H9 (cell line): ENCODE data around the gene GCNA. TPM values are rescaled to one million over a fixed set of nuclear protein-coding genes. Genes with fewer than 3 reads are reported as not detected.

Experiments used
- DNase-seq: peaks from one replicate; pipeline ENCODE4 v3.0.0-alpha.2; 2017
- H2AFZ ChIP-seq: one replicate; pipeline ENCODE4 v1.6.1; 2013; ENCODE audit warnings: mild to moderate bottlenecking, low read length, control low read depth, moderate library complexity
- H2AK5ac ChIP-seq: 2 replicates; pipeline ENCODE4 v1.6.1; 2013; ENCODE audit warnings: low read length, control low read depth, mixed read lengths; ENCODE audit not compliant: insufficient read length
- H2BK120ac ChIP-seq: one replicate; pipeline ENCODE4 v1.6.1; 2013; ENCODE audit warnings: low read depth, mild to moderate bottlenecking, low read length, control low read depth, inconsistent platforms; ENCODE audit not compliant: poor library complexity, severe bottlenecking
- H2BK12ac ChIP-seq: 2 replicates; pipeline ENCODE4 v1.6.1; 2013; ENCODE audit warnings: low read length, control low read depth, mixed read lengths, low read depth; ENCODE audit not compliant: insufficient read length
- H2BK15ac ChIP-seq: 2 replicates; pipeline ENCODE4 v1.6.1; 2013; ENCODE audit warnings: low read depth, low read length, control low read depth
- H2BK20ac ChIP-seq: one replicate; pipeline ENCODE4 v1.6.1; 2013; ENCODE audit warnings: low read depth, mild to moderate bottlenecking, low read length, control low read depth, inconsistent platforms; ENCODE audit not compliant: poor library complexity, severe bottlenecking
- H2BK5ac ChIP-seq: 2 replicates; pipeline ENCODE4 v1.6.1; 2013; ENCODE audit warnings: low read length, control low read depth, mixed read lengths; ENCODE audit not compliant: insufficient read length
- H3K14ac ChIP-seq: 2 replicates; pipeline ENCODE4 v1.6.1; 2013; ENCODE audit warnings: low read length, control low read depth; ENCODE audit not compliant: insufficient read depth
- H3K18ac ChIP-seq: 2 replicates; pipeline ENCODE4 v1.6.1; 2013; ENCODE audit warnings: low read depth, mild to moderate bottlenecking, mixed read lengths, low read length, control low read depth; ENCODE audit not compliant: insufficient read length
- H3K23ac ChIP-seq: 2 replicates; pipeline ENCODE4 v1.6.1; 2013; ENCODE audit warnings: low read length, control low read depth, mixed read lengths, low read depth; ENCODE audit not compliant: insufficient read length
- H3K23me2 ChIP-seq: 2 replicates; pipeline ENCODE4 v1.6.1; 2013; ENCODE audit warnings: low read depth, mild to moderate bottlenecking, mixed read lengths, low read length, control low read depth; ENCODE audit not compliant: insufficient read length, poor library complexity, severe bottlenecking
- H3K27ac ChIP-seq: 2 replicates; pipeline ENCODE4 v1.5.1; 2013; ENCODE audit warnings: low read length, control low read depth, mixed read lengths, low read depth; ENCODE audit not compliant: insufficient read length
- H3K27me3 ChIP-seq: 2 replicates; pipeline ENCODE4 v1.6.1; 2013; ENCODE audit warnings: low read length, control low read depth, inconsistent platforms; ENCODE audit not compliant: insufficient read depth
- H3K4ac ChIP-seq: 2 replicates; pipeline ENCODE4 v1.6.1; 2013; ENCODE audit warnings: low read depth, mild to moderate bottlenecking, control low read depth, inconsistent platforms, low read length, moderate library complexity
- H3K4me1 ChIP-seq: 2 replicates; pipeline ENCODE4 v1.6.1; 2013; ENCODE audit warnings: low read length, control low read depth, inconsistent platforms; ENCODE audit not compliant: insufficient read depth
- H3K4me2 ChIP-seq: 2 replicates; pipeline ENCODE4 v1.6.1; 2013; ENCODE audit warnings: low read length, control low read depth, mixed read lengths; ENCODE audit not compliant: insufficient read length, insufficient read depth
- H3K56ac ChIP-seq: 2 replicates; pipeline ENCODE4 v1.6.1; 2013; ENCODE audit warnings: low read depth, mild to moderate bottlenecking, mixed read lengths, low read length, control low read depth; ENCODE audit not compliant: insufficient read length
- H3K79me1 ChIP-seq: 2 replicates; pipeline ENCODE4 v1.6.1; 2013; ENCODE audit warnings: low read depth, mild to moderate bottlenecking, moderate library complexity, low read length, control low read depth, inconsistent platforms; ENCODE audit not compliant: insufficient read depth, poor library complexity, severe bottlenecking
- H3K79me2 ChIP-seq: 2 replicates; pipeline ENCODE4 v1.6.1; 2013; ENCODE audit warnings: low read length, control low read depth, inconsistent platforms; ENCODE audit not compliant: insufficient read depth
- H3K9ac ChIP-seq: 2 replicates; pipeline ENCODE4 v1.6.1; 2013; ENCODE audit warnings: low read length, control low read depth, mixed read lengths; ENCODE audit not compliant: insufficient read length; ENCODE audit errors: extremely low read depth
- H3K9me3 ChIP-seq: one replicate; pipeline ENCODE4 v1.6.1; 2013; ENCODE audit warnings: low read depth, low read length, inconsistent platforms; ENCODE audit not compliant: control insufficient read depth
- H3T11ph ChIP-seq: one replicate; pipeline ENCODE4 v1.6.1; 2013; ENCODE audit warnings: mild to moderate bottlenecking, low read length, control low read depth, inconsistent platforms
- H4K20me1 ChIP-seq: one replicate; pipeline ENCODE4 v1.6.1; 2013; ENCODE audit not compliant: control insufficient read depth, insufficient read length, insufficient read depth
- H4K5ac ChIP-seq: 2 replicates; pipeline ENCODE4 v1.6.1; 2013; ENCODE audit warnings: low read depth, mild to moderate bottlenecking, mixed read lengths, low read length, control low read depth; ENCODE audit not compliant: insufficient read length
- H4K8ac ChIP-seq: replicated peaks from 2 replicates; pipeline ENCODE4 v1.6.1; 2013; ENCODE audit warnings: low read length, control low read depth, mixed read lengths, low read depth; ENCODE audit not compliant: insufficient read length
- H4K91ac ChIP-seq: 2 replicates; pipeline ENCODE4 v1.6.1; 2013; ENCODE audit warnings: low read depth, mild to moderate bottlenecking, moderate library complexity, mixed read lengths, low read length, control low read depth; ENCODE audit not compliant: insufficient read length
- H3K27ac Mint-ChIP-seq, 3 experiments: 2 replicates in 2 of 3; 3 replicates in 1 of 3; pipeline ENCODE4 v1.8.0; 2020 to 2021; ENCODE audit warnings: mixed read lengths in 3 of 3, mild to moderate bottlenecking in 1 of 3, moderate library complexity in 1 of 3
- H3K27me3 Mint-ChIP-seq: 2 replicates; pipeline ENCODE4 v1.8.0; 2021; ENCODE audit warnings: low read depth, mild to moderate bottlenecking, moderate library complexity, mixed read lengths
- H3K36me3 Mint-ChIP-seq, 3 experiments: 2 replicates in 2 of 3; 3 replicates in 1 of 3; pipeline ENCODE4 v1.8.0; 2020 to 2021; ENCODE audit warnings: low read depth in 3 of 3, mixed read lengths in 3 of 3; ENCODE audit not compliant: insufficient read depth in 1 of 3
- H3K4me1 Mint-ChIP-seq, 2 experiments: 2 replicates each; pipeline ENCODE4 v1.8.0; 2020; ENCODE audit warnings: mixed read lengths in 2 of 2
- H3K4me3 Mint-ChIP-seq, 2 experiments: 2 replicates in 1 of 2; 3 replicates in 1 of 2; pipeline ENCODE4 v1.8.0; 2020 to 2021; ENCODE audit warnings: mild to moderate bottlenecking in 2 of 2, mixed read lengths in 2 of 2, moderate library complexity in 1 of 2
- H3K9me3 Mint-ChIP-seq, 2 experiments: 2 replicates in 1 of 2; 3 replicates in 1 of 2; pipeline ENCODE4 v1.8.0; 2020; ENCODE audit warnings: mild to moderate bottlenecking in 2 of 2, mixed read lengths in 2 of 2, moderate library complexity in 1 of 2
- CTCF ChIP-seq: fragments of 200-600 bp; sonication (generic); conservative IDR thresholded peaks from 3 replicates; pipeline ENCODE4 v1.8.0; 2021; ENCODE audit warnings: antibody characterized with exemption, mild to moderate bottlenecking
- WGBS: extraction: QIAGEN DNeasy Blood & Tissue Kit; methylation state at CpG from one replicate; pipeline ENCODE4 v1.1.7; 2013; ENCODE audit warnings: missing lambda C conversion rate, low lambda C conversion rate, mixed read lengths; ENCODE audit not compliant: insufficient read length; ENCODE audit errors: extremely low coverage; 5-methylcytosine and 5-hydroxymethylcytosine counted together
- total RNA-seq: library from RNA; stranded (reverse); gene quantifications from 2 replicates; pipeline ENCODE4 v1.2.1, GENCODE V29; 2021

Gene GCNA
- total RNA-seq, 1 experiment from 2014 or later: 0.96 TPM

- TF ChIP-seq CTCF: no peak
- H3K9me3 ChIP-seq: peaks cover 34% of the 10 kb centered on the region
- no peaks in the 10 kb centered on the region for H3K27me3 Mint-ChIP-seq
- H3K36me3 Mint-ChIP-seq: peaks cover 0 to 13% (median 8%) of the 10 kb centered on the region in 3 experiments; a peak in 5 of 7 replicates
- H3K56ac ChIP-seq: no peak overlapping the region
- no peak overlapping the region for H3K4ac ChIP-seq
- DNase-seq: no peak
- H4K8ac ChIP-seq: no peak overlapping the region
- H3K27ac Mint-ChIP-seq: no peak overlapping the region
- H4K91ac ChIP-seq: no peak overlapping the region
- H3K14ac ChIP-seq: no peak overlapping the region
- H3T11ph ChIP-seq: no peak overlapping the region
- no peak overlapping the region for H2BK12ac ChIP-seq
- H3K4me1 ChIP-seq: no peaks in the 10 kb centered on the region
- H2AK5ac ChIP-seq: no peak overlapping the region
- no peak overlapping the region for H3K23ac ChIP-seq
- no peaks in the 10 kb centered on the region for H3K79me2 ChIP-seq
- no peak overlapping the region for H3K27ac ChIP-seq
- no peaks in the 10 kb centered on the region for H4K20me1 ChIP-seq
- H2BK120ac ChIP-seq: no peak overlapping the region
- no peaks in the 10 kb centered on the region for H3K27me3 ChIP-seq
- H3K4me1 Mint-ChIP-seq: 0 out of 4 replicates have a peak, but pooled peaks cover 0 to 12% of the 10 kb centered on the region in 2 experiments
- no peak overlapping the region for H2BK20ac ChIP-seq
- H3K9me3 Mint-ChIP-seq: peaks cover 70 to 89% of the 10 kb centered on the region in 2 experiments
- no peak overlapping the region for H2AFZ ChIP-seq
- H3K4me2 ChIP-seq: no peak overlapping the region
- H3K79me1 ChIP-seq: no peaks in the 10 kb centered on the region
- H3K18ac ChIP-seq: no peak overlapping the region
- WGBS: no CpG with 5 or more reads among the region's 8 CpGs
- H3K23me2 ChIP-seq: no peaks in the 10 kb centered on the region
- no peak overlapping the region for H2BK15ac ChIP-seq
- H4K5ac ChIP-seq: no peak overlapping the region
- H2BK5ac ChIP-seq: no peak overlapping the region
- no peak overlapping the region for H3K9ac ChIP-seq
- H3K4me3 Mint-ChIP-seq: no peak overlapping the region
Observed at GRCh38 chrX:71619193-71619592, 41.0 kb downstream of the GCNA start.
